CMK (cell line): ENCODE measurements around the gene C6orf136.

Source experiments
- DNase-seq: peaks from one replicate; pipeline ENCODE4 v3.0.0-alpha.2; 2010; ENCODE audit warnings: low read depth

Gene C6orf136

DNA sequence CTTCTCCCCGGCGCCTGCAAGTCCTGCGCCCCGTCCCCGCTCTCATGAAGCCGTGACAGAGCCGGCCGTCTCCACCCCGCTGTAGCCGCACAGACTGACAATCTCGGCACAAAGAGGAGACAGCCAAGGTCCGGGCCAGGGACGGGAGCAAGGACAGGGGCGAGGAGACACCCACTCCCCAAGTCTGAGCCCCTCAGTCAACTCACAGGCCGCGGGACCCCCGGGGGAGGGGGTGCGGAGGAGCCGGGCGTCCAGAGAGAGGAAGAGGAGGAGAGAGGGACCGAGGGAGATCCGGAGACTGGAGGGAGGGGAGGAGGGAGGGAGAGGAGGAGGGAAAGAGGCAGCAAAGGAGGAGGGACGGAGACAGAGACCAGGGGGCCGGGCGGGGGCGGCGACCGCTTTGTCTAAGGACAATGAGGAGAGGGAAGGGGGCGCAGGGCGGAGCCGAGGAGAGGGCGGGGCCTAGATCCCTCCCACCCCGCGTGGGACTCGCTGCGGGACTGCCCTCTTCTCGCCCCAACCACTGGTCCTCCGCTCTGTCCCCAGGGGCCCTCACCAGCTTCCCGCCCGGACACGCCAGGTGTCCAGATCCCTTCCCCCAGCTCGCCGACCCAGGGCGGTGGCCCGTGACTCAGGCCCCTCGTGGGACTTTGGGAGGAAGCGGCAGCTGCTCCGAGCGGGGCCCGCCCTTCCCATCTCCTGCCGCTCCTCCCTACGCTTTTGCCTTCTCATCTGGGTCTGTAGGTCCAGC is 40.1 kb downstream of the C6orf136 start:
- DNase-seq = peak; percentile 95

DNA sequence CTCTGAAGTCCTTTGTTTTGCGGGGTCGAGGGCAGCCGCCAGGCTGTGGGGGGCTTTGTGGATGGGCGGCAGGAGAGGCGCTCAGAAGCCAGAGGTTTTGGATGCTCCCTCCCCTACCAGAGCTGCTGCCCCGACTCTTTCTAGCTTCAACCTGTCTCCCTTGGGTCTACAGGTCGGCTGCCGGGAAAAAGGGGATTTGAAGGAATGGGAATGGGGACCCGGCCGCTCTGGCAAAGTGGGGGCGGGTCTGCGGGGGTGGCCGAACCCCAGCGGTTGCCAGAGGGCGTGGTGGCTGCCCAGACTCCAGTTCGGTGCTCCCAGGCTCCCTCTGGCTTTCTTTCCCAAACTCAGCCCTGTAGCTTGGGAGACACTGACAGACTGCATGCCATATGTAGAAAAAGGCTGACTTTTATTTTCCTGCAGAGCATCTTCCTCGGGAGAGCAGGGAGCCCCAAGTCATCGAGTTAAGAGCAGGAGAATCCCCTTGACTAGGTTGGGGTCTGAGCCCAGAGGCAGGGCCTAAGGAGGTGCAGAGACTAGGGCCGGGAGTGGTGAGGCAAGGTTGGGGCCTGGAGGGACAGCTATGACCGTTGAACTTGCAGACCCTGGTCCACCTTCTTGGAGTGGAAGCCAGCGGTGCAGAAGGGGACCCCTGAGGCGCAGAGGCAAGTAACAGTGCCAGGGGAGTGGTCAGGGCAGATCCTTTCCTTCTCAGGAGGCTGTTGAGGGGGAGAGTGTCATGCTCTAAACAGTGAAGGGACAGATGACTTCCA is 40.9 kb downstream of the C6orf136 start:
- DNase-seq = no peak

GRCh38 chr6:30688569-30688968 is 41.6 kb downstream of the C6orf136 start:
- no peak for DNase-seq

DNA sequence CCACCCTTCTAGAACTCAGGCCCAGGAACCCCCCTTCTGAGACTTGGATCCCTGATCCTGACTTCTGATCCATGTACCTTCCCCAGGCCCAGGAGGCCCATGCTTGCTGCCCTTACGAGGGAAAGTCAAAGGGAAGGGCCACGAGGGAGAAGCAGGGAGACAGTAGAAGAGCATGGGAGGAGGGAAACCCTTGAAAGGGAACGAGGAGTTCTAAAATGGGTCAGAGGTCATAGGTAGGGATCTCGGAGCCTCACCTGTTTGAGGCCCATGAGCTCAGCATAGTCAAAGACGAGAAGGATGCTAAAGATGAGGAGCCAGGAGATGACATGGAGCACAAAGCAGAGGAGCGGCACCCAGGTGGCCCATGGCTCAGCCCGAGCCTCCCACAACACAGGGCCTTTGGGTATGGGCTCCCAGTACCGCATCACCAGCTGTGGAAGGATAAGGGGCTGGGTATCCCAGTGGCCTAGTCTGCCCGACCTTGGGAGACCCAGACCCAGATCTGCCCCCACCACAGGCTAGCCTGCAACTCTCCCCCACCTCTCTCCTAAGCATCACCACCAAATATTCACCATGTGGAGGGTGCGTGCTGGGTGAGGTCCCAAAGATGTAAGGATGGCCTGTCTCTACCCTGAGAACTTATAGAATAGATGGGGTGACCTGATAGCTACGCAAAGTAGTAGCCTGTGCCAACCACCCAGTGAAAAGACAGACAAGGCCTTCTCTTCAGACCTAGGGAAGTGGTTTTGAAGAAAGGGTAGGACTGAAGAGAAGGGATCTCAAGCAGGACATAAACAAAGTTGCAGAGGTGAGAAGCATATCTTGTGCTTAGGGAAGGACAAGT is 42.3 kb downstream of the C6orf136 start:
- DNase-seq = no peak

GRCh38 chr6:30689985-30690384 is 43.1 kb downstream of the C6orf136 start:
- DNase-seq = no peak

- DNase-seq = peak; percentile 85
Observed at GRCh38 chr6:30690403-30691207, 43.7 kb downstream of the C6orf136 start, which contains the start of gene NRM. Gene NRM (minus strand): TSS chr6:30690984. CDS start chr6:30690974, 10 bp downstream.

GRCh38 chr6:30691208-30691847 is 44.4 kb downstream of the C6orf136 start:
- DNase-seq = no peak

DNA sequence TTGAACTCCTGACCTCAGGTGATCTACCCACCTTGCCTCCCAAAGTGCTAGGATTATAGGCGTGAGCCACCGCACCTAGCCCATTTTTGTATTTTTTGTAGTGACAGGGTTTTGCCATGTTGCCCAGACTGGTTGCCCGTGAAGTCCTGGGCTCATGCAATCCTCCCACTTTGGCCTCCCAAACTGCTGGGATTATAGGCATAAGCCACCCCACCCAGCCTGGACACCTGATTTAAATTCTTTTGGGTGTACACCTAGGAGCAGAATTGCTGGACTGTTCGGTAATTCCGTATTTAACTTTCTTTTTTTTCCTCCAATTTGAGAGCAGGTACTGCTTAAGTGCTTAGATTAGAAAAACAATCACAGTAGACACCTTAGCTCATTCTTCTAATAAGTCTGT is 49.5 kb downstream of the C6orf136 start:
- DNase-seq = no peak

- DNase-seq = no peak
Observed at GRCh38 chr6:30700340-30700739, 53.4 kb downstream of the C6orf136 start.
